WERI-Rb-1 (cell line): ENCODE results near the gene ULBP1.
"Not testable (repeated sequence)": the region's sequence is repeated elsewhere in the genome, so short reads cannot be mapped to it uniquely, and the experiment has no call there.

ENCODE experiments used
- DNase-seq: peaks from one replicate; pipeline ENCODE4 v3.0.0-alpha.2; 2020
- H3K27ac ChIP-seq: fragments of 250-450 bp; sonication (Bioruptor Pico); 2 replicates; pipeline ENCODE4 v1.5.1; 2020; ENCODE audit warnings: mild to moderate bottlenecking, moderate library complexity
- H3K27me3 ChIP-seq: fragments of 250-450 bp; sonication (Bioruptor Pico); 2 replicates; pipeline ENCODE4 v1.5.1; 2021; ENCODE audit warnings: mild to moderate bottlenecking, low read depth, moderate library complexity; ENCODE audit not compliant: insufficient read depth, severe bottlenecking
- H3K36me3 ChIP-seq: fragments of 250-450 bp; sonication (Bioruptor Pico); 2 replicates; pipeline ENCODE4 v1.5.1; 2020; ENCODE audit warnings: mild to moderate bottlenecking, moderate library complexity
- H3K4me3 ChIP-seq: 2 replicates; pipeline ENCODE4 v1.5.1; 2011; ENCODE audit warnings: low read depth, mild to moderate bottlenecking, control low read depth, low read length
- H3K9me3 ChIP-seq: fragments of 250-450 bp; sonication (Bioruptor Pico); 2 replicates; pipeline ENCODE4 v1.5.1; 2021; ENCODE audit warnings: mild to moderate bottlenecking, moderate library complexity; ENCODE audit not compliant: severe bottlenecking
- CTCF ChIP-seq: IDR thresholded peaks from 2 replicates; pipeline ENCODE4 v1.5.1; 2011; ENCODE audit warnings: low read depth, mild to moderate bottlenecking, control low read depth, inconsistent platforms, low read length

The ULBP1 gene

GRCh38 chr6:150014623-150015280 is 51.0 kb downstream of the ULBP1 start:
- not testable (repeated sequence) for DNase-seq, H3K36me3 ChIP-seq, H3K27ac ChIP-seq, H3K4me3 ChIP-seq, H3K9me3 ChIP-seq
- peaks cover 56% of the 10 kb centered on the region for H3K27me3 ChIP-seq

- not testable (repeated sequence) for H3K27ac ChIP-seq, H3K36me3 ChIP-seq, H3K4me3 ChIP-seq, H3K9me3 ChIP-seq, DNase-seq
- TF ChIP-seq CTCF: 0 out of 2 replicates have a peak, but pooled peaks have one; percentile 4
- H3K27me3 ChIP-seq: peaks cover 53% of the 10 kb centered on the region
These were observed 51.7 kb downstream of the ULBP1 start for GRCh38 chr6:150015281-150016001.

- Histone ChIP-seq H3K36me3 (no peaks in the 10 kb centered on the region), H3K27me3 (peaks cover 49% of the 10 kb centered on the region), H3K4me3 (no peak overlapping the region), H3K27ac (no peak overlapping the region), H3K9me3 (no peaks in the 10 kb centered on the region)
- DNase-seq: peak; percentile 27
- TF ChIP-seq CTCF: peak; percentile 37; the same call in 1 of the 2 replicates
These were observed 52.8 kb downstream of the ULBP1 start for GRCh38 chr6:150016324-150017185.

- not testable (repeated sequence) for H3K36me3 ChIP-seq, DNase-seq, H3K27ac ChIP-seq, H3K4me3 ChIP-seq, H3K9me3 ChIP-seq
- H3K27me3 ChIP-seq: peaks cover 45% of the 10 kb centered on the region
These were observed 53.4 kb downstream of the ULBP1 start for GRCh38 chr6:150017186-150017521.

- no peak overlapping the region for H3K27ac ChIP-seq
- peaks cover 37% of the 10 kb centered on the region for H3K27me3 ChIP-seq
- H3K36me3 ChIP-seq: no peaks in the 10 kb centered on the region
- H3K4me3 ChIP-seq: no peak overlapping the region
- no peaks in the 10 kb centered on the region for H3K9me3 ChIP-seq
- no peak for TF ChIP-seq CTCF
- no peak for DNase-seq
These were observed 55.3 kb downstream of the ULBP1 start for GRCh38 chr6:150018846-150019580.

- DNase-seq, H3K4me3 ChIP-seq, H3K36me3 ChIP-seq, H3K9me3 ChIP-seq, H3K27ac ChIP-seq: not testable (repeated sequence)
- H3K27me3 ChIP-seq: peaks cover 41% of the 10 kb centered on the region
These were observed 58.1 kb downstream of the ULBP1 start for GRCh38 chr6:150021870-150022269.
